Thoracic aorta (tissue), 2 donors: ENCODE measurements around the gene LRRC7. TPM values are rescaled to one million over a fixed set of nuclear protein-coding genes. Genes with fewer than 3 reads are reported as not detected.

ENCODE experiments used
- ATAC-seq: fragments of 150-250 bp; one replicate; pipeline ENCODE4 v1.8.0; 2017; ENCODE audit warnings: low read depth; ENCODE audit not compliant: insufficient number of reproducible peaks, low FRiP score
- DNase-seq: peaks from one replicate; pipeline ENCODE4 v3.0.0-alpha.2; 2020; ENCODE audit warnings: low spot score
- H3K27ac ChIP-seq, 2 donors: fragments of 200-600 bp; sonication (generic); 1 replicate in 1 of 2; 2 replicates in 1 of 2; pipeline ENCODE4 v1.5.1; 2016; ENCODE audit warnings: mild to moderate bottlenecking in 2 of 2, moderate library complexity in 2 of 2
- H3K27me3 ChIP-seq: fragments of 200-600 bp; sonication (generic); replicated peaks from 2 replicates; pipeline ENCODE4 v1.6.0; 2016; ENCODE audit warnings: mild to moderate bottlenecking; ENCODE audit not compliant: insufficient read depth
- H3K36me3 ChIP-seq: fragments of 200-600 bp; sonication (generic); one replicate; pipeline ENCODE4 v1.5.1; 2016
- H3K4me1 ChIP-seq, 2 donors: fragments of 200-600 bp; sonication (generic); 1 replicate in 1 of 2; 2 replicates in 1 of 2; pipeline versions ENCODE4 v1.5.1 to v1.6.0; 2016; ENCODE audit warnings: low read depth in 2 of 2, mild to moderate bottlenecking in 1 of 2; ENCODE audit not compliant: control insufficient read depth in 1 of 2
- H3K4me3 ChIP-seq: fragments of 200-600 bp; sonication (generic); 2 replicates; pipeline ENCODE4 v1.5.1; 2016; ENCODE audit warnings: mild to moderate bottlenecking
- H3K9me3 ChIP-seq: fragments of 200-600 bp; sonication (generic); 2 replicates; pipeline ENCODE4 v1.5.1; 2016
- total RNA-seq, 2 donors: library from RNA; depleted of rRNA; stranded (reverse); fragments of >200 nt; gene quantifications; one replicate each; pipeline versions ENCODE4 v1.1.0 to v1.2.3, GENCODE V29; 2016
- TF ChIP-seq, protein P1 (sequence below): fragments of 200-600 bp; sonication (generic); IDR thresholded peaks from one replicate; pipeline ENCODE4 v1.5.1; 2019; ENCODE audit warnings: antibody characterized with exemption

LRRC7 gene
- total RNA-seq, 2 donors from 2014 or later = 0.14 to 0.35 TPM

GRCh38 chr1:69787151-69787550 is 219.4 kb downstream of the LRRC7 start:
- H3K36me3 ChIP-seq = no peaks in the 10 kb centered on the region
- H3K27ac ChIP-seq = no peak overlapping the region
- TF ChIP-seq, protein P1, sequence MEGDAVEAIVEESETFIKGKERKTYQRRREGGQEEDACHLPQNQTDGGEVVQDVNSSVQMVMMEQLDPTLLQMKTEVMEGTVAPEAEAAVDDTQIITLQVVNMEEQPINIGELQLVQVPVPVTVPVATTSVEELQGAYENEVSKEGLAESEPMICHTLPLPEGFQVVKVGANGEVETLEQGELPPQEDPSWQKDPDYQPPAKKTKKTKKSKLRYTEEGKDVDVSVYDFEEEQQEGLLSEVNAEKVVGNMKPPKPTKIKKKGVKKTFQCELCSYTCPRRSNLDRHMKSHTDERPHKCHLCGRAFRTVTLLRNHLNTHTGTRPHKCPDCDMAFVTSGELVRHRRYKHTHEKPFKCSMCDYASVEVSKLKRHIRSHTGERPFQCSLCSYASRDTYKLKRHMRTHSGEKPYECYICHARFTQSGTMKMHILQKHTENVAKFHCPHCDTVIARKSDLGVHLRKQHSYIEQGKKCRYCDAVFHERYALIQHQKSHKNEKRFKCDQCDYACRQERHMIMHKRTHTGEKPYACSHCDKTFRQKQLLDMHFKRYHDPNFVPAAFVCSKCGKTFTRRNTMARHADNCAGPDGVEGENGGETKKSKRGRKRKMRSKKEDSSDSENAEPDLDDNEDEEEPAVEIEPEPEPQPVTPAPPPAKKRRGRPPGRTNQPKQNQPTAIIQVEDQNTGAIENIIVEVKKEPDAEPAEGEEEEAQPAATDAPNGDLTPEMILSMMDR = no peak
- DNase-seq (no peak), ATAC-seq (no peak)
- no peak overlapping the region for H3K4me3 ChIP-seq
- H3K27me3 ChIP-seq = no peaks in the 10 kb centered on the region
- H3K4me1 ChIP-seq = no peaks in the 10 kb centered on the region
- H3K9me3 ChIP-seq = no peaks in the 10 kb centered on the region

DNA sequence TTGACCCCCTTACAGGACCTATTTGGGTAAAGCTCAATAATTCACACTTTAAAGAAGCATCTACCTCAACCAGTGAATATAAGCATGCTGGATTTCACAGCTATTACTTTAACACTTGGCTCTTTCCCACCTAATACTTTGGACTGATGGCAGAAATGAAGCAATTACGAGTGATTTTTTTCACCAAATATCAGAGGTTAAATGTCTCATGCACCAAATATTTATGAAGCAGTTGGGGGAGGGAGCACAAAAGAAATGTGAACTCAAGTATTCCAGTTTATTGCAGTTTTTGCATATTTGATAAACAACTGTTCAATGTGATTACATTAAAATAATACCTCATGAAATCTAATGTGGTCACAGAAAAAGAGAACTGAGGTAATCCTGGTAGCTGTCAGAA is 223.6 kb downstream of the LRRC7 start:
- Histone ChIP-seq H3K27ac (no peak overlapping the region), H3K4me1 (no peaks in the 10 kb centered on the region), H3K4me3 (no peak overlapping the region), H3K36me3 (no peaks in the 10 kb centered on the region), H3K9me3 (no peaks in the 10 kb centered on the region), H3K27me3 (no peaks in the 10 kb centered on the region)
- DNase-seq (no peak), ATAC-seq (no peak)
- TF ChIP-seq, protein P1 = no peak

GRCh38 chr1:69794831-69795230 is 227.1 kb downstream of the LRRC7 start:
- no peaks in the 10 kb centered on the region for H3K27me3 ChIP-seq

GRCh38 chr1:69814926-69815325 is 247.2 kb downstream of the LRRC7 start:
- ATAC-seq = no peak
- H3K27ac ChIP-seq = no peak overlapping the region

More at GRCh38 chr1:69794831-69795230, 227.1 kb downstream of the LRRC7 start:
- Histone ChIP-seq H3K27ac (no peak overlapping the region), H3K9me3 (no peaks in the 10 kb centered on the region), H3K4me1 (no peaks in the 10 kb centered on the region), H3K36me3 (no peaks in the 10 kb centered on the region), H3K4me3 (no peak overlapping the region)
- DNase-seq (no peak), ATAC-seq (no peak)
- TF ChIP-seq, protein P1 = no peak

DNA sequence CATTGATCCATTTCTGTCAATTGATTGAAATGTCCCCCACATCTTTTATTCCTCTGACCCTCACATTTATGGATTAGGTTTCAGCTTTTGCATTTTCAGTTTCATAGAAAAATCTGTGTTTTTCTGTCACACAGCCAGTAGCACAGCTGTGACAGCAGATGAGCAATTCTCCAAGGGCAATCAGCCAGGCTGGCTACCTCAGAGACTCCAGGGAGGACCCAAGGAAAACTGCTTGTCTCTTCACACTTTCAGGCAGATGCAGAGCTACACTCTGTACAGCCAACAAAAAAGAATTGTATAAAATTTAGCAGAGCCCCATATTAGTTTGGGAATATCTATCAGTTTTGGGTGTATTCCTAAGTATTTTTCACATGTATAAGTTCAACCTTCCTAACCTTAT is 257.2 kb downstream of the LRRC7 start:
- H3K27ac ChIP-seq = no peak overlapping the region
- no peak overlapping the region for H3K4me3 ChIP-seq
- H3K4me1 ChIP-seq = no peaks in the 10 kb centered on the region
- TF ChIP-seq, protein P1 = no peak
- no peak for ATAC-seq
- no peaks in the 10 kb centered on the region for H3K27me3 ChIP-seq
- no peaks in the 10 kb centered on the region for H3K36me3 ChIP-seq
- H3K9me3 ChIP-seq = no peaks in the 10 kb centered on the region
- DNase-seq = no peak

More at GRCh38 chr1:69814926-69815325, 247.2 kb downstream of the LRRC7 start:
- TF ChIP-seq, protein P1 = no peak
- no peaks in the 10 kb centered on the region for H3K36me3 ChIP-seq
- no peaks in the 10 kb centered on the region for H3K4me1 ChIP-seq
- H3K27me3 ChIP-seq = no peaks in the 10 kb centered on the region
- DNase-seq = no peak
- no peak overlapping the region for H3K4me3 ChIP-seq
- no peaks in the 10 kb centered on the region for H3K9me3 ChIP-seq
